GM18502 (cell line): ENCODE data around the gene ERCC6L2.
A peak's percentile ranks its signal among the peaks of the same experiment; 100 is the strongest.

Source experiments
- ATAC-seq: cut with Tn5 transposase; IDR thresholded peaks from one replicate; pipeline ENCODE4 v1.9.1; 2021; ENCODE audit warnings: mild to moderate bottlenecking; ENCODE audit not compliant: unreplicated experiment, poor library complexity

ERCC6L2 gene

DNA sequence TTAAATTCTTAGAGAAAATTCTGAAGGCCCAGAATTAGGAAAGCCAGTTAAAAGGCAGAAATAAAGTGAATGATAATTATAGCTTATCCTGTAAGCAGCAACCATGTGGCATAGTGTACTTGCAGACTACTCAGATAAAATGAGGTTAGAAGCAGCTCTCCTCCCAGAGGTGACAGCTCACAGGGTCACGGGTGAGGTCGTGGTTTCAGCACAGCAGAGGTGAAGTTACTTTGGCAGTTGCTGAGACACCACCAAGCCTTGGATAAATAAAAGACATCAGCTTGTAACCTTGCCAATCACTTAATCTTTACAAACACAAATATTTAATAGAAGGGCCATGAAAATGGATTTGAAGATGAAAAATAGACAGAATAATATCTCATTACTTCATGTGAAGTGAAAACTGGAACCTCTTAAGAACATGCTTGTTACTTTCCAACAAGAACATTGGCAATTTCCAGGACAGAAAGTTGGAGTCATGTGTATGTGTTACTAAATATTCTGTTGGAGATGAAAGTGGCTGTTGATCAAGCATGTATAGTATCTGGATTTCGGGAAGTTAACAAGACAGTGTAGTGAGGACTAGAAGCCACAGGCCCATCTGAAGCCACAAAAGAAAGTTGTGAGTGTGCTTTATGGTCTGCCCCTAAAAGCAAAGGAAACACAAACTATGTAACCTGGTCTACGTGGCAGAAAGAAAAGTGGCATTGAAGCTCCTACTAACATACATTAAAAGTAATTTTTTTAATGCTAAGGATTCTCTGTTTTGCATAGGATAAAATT lies 134.4 kb downstream of the ERCC6L2 start:
- no peak for ATAC-seq

- ATAC-seq: no peak
Observed at GRCh38 chr9:96014078-96014477, 138.6 kb downstream of the ERCC6L2 start.

DNA sequence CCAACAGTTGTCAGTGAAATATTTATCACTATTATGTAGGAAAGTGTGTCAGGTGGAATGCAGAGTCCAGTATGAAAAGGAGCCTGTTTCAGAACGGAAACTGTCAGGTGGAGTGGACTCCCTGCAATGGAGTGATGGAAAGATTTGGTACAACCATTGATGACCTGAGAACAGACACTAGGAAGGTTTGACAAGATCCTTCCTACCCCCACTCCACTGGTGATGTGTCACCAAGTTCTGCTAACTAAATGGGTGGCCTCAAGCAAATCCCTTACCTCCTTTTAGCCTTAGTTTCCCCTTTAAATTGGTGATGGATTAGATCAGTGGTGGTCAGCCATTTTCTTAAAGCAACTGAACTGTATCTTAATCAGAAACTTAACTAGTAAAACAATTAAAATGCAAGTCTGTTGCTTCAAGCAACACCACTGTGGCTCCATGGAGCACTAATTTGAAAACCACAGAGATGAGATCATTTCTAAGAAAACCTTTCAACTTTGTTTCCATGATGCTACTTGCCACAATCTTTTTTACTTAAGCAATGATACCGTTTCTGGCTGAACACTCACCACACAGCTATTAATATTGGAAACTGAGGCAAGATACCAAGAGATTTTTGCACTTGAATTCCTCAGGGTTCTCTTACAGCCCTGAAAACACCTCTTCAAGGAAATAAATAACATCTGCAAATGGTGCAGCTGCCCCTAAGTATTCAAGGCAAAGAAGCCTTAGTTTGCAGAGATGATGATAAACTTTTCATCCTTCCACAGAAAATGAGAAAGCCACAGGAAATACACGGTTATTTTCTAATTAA lies 140.6 kb downstream of the ERCC6L2 start:
- peak; percentile 65 for ATAC-seq
